Caco-2 (cell line): Measurements from ENCODE around the gene DEFB110. TPM values are rescaled to one million over a fixed set of nuclear protein-coding genes. Genes with fewer than 3 reads are reported as not detected.

Source experiments
- BruUV-seq: library from RNA; stranded (reverse); fragments of 400-500 nt; replicated peaks from 2 replicates; lab custom pipeline; 2021; lab: Mats Ljungman, UMichigan
- CTCF ChIA-PET: fragments of 300-600 bp; sonication (Branson Sonifier 250); formaldehyde crosslinking; loops from one replicate; lab custom pipeline; 2022; ENCODE audit warnings: antibody characterized with exemption; lab: Charles Lee
- POLR2A ChIA-PET: fragments of 300-600 bp; sonication (Branson Sonifier 250); formaldehyde crosslinking; loops from one replicate; lab custom pipeline; 2022; ENCODE audit warnings: antibody characterized with exemption; lab: Charles Lee
- DNase-seq, 2 experiments: peaks; one replicate each; pipeline versions ENCODE4 v3.0.0 to v3.0.0-alpha.2; 2020 to 2022
- H3K27me3 ChIP-seq: replicated peaks from 2 replicates; pipeline ENCODE4 v1.6.0; 2011; ENCODE audit warnings: low read length; ENCODE audit not compliant: control insufficient read depth, insufficient read depth
- H3K36me3 ChIP-seq: 2 replicates; pipeline ENCODE4 v1.5.1; 2011; ENCODE audit warnings: low read length; ENCODE audit not compliant: control insufficient read depth, insufficient read depth
- H3K4me1 ChIP-seq: fragments of 250-450 bp; sonication (Bioruptor Pico); 2 replicates; pipeline ENCODE4 v1.5.1; 2020; ENCODE audit warnings: mild to moderate bottlenecking
- H3K4me3 ChIP-seq: 2 replicates; pipeline ENCODE4 v1.5.1; 2011; ENCODE audit warnings: low read depth, mild to moderate bottlenecking, control low read depth, low read length
- H3K9me3 ChIP-seq: fragments of 250-450 bp; sonication (Bioruptor Pico); 2 replicates; pipeline ENCODE4 v1.5.1; 2020; ENCODE audit warnings: mild to moderate bottlenecking, moderate library complexity
- H3K27ac Mint-ChIP-seq: one replicate; pipeline ENCODE4 v1.8.0; 2022; ENCODE audit warnings: mixed read lengths; ENCODE audit not compliant: unreplicated experiment
- H3K27me3 Mint-ChIP-seq: one replicate; pipeline ENCODE4 v1.8.0; 2022; ENCODE audit warnings: mixed read lengths; ENCODE audit not compliant: insufficient read depth, unreplicated experiment
- H3K36me3 Mint-ChIP-seq: one replicate; pipeline ENCODE4 v1.8.0; 2022; ENCODE audit warnings: mild to moderate bottlenecking, mixed read lengths; ENCODE audit not compliant: insufficient read depth, unreplicated experiment
- H3K4me1 Mint-ChIP-seq: one replicate; pipeline ENCODE4 v1.8.0; 2022; ENCODE audit warnings: low read depth, mixed read lengths; ENCODE audit not compliant: unreplicated experiment
- H3K4me3 Mint-ChIP-seq: one replicate; pipeline ENCODE4 v1.8.0; 2022; ENCODE audit warnings: mild to moderate bottlenecking, moderate library complexity, mixed read lengths; ENCODE audit not compliant: unreplicated experiment
- H3K9me3 Mint-ChIP-seq: one replicate; pipeline ENCODE4 v1.8.0; 2022; ENCODE audit warnings: mixed read lengths; ENCODE audit not compliant: unreplicated experiment
- intact Hi-C: fragments of 100-400 bp; cut with micrococcal nuclease; formaldehyde crosslinking; loops from one replicate; pipeline ENCODE4 v1.10.0; 2022; ENCODE audit not compliant: unreplicated experiment
- total RNA-seq: library from RNA; stranded (reverse); gene quantifications from 2 replicates; pipeline ENCODE4 v1.2.3, GENCODE V29; 2022
- TF ChIP-seq, protein P1 (sequence below), 2 experiments: fragments of 200-600 bp in 1 of 2; IDR thresholded peaks; 1 replicate in 1 of 2; 2 replicates in 1 of 2; pipeline versions ENCODE4 v1.5.1 to v1.8.0; 2011 to 2022; ENCODE audit warnings: antibody characterized with exemption in 1 of 2, control low read depth in 1 of 2, inconsistent platforms in 1 of 2, low read depth in 1 of 2, low read length in 1 of 2, mild to moderate bottlenecking in 1 of 2, moderate library complexity in 1 of 2; ENCODE audit not compliant: insufficient read depth in 1 of 2, severe bottlenecking in 1 of 2, unreplicated experiment in 1 of 2

DEFB110 gene
- total RNA-seq, 1 experiment from 2014 or later: not detected

DNA sequence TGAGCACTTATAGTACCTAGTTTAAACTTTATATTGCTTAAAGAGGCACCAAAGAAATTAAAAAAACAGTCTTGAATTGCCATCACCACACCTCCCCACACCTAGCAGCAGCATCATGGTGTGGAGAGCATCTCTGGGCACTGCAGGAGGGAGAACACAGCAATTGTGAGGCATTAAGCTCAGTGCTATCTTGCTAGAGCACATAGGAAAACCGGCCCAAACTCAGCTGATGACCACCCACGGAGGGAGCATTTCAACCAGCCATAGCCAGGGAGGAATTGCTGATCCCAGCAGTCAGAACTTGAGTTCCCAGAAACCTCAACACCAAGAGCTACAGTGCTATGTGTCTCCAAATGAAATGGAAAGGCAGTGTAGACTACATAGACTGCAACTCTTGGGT is 32.9 kb downstream of the DEFB110 start:
- H3K4me3 Mint-ChIP-seq: no peak overlapping the region
- no peaks in the 10 kb centered on the region for H3K36me3 Mint-ChIP-seq
- H3K27ac Mint-ChIP-seq: no peak overlapping the region
- POLR2A ChIA-PET: no interaction called here
- no peaks in the 10 kb centered on the region for H3K4me1 Mint-ChIP-seq
- no peaks in the 10 kb centered on the region for H3K9me3 Mint-ChIP-seq
- no TSS peak for BruUV-seq
- no peaks in the 10 kb centered on the region for H3K27me3 Mint-ChIP-seq
- Histone ChIP-seq H3K4me1 (no peaks in the 10 kb centered on the region), H3K27me3 (no peaks in the 10 kb centered on the region), H3K9me3 (no peaks in the 10 kb centered on the region), H3K4me3 (no peak overlapping the region), H3K36me3 (no peaks in the 10 kb centered on the region)
- CTCF ChIA-PET: no interaction called here
- intact Hi-C loops: no loop called here
- TF ChIP-seq, protein P1, sequence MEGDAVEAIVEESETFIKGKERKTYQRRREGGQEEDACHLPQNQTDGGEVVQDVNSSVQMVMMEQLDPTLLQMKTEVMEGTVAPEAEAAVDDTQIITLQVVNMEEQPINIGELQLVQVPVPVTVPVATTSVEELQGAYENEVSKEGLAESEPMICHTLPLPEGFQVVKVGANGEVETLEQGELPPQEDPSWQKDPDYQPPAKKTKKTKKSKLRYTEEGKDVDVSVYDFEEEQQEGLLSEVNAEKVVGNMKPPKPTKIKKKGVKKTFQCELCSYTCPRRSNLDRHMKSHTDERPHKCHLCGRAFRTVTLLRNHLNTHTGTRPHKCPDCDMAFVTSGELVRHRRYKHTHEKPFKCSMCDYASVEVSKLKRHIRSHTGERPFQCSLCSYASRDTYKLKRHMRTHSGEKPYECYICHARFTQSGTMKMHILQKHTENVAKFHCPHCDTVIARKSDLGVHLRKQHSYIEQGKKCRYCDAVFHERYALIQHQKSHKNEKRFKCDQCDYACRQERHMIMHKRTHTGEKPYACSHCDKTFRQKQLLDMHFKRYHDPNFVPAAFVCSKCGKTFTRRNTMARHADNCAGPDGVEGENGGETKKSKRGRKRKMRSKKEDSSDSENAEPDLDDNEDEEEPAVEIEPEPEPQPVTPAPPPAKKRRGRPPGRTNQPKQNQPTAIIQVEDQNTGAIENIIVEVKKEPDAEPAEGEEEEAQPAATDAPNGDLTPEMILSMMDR (IDR thresholded peaks at IDR 0.05; ENCODE audit: insufficient read depth in 1 of 2, low read depth in 1 of 2, low read length in 1 of 2, severe bottlenecking in 1 of 2, unreplicated experiment in 1 of 2): no peak
- DNase-seq: no peak

DNA sequence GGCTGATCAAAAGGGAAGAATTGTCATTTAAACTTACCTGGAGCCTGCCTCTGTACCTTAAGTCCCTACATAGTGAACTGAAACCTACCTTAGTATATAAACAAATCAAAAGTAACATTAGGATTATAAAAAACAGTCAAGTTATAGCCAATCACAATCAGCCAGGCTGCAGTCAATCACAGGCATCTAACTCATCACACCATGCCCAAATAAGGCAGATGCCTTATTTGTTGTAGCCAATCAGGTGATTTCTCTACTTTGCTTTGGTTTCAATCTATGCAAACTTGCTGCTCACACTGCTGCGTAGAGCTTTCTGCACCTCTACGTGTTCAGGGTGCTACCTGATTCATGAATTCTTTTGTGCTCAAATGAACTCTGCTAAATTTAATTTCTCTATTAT is 34.0 kb downstream of the DEFB110 start:
- Mint-ChIP-seq H3K4me1 (no peaks in the 10 kb centered on the region), H3K36me3 (no peaks in the 10 kb centered on the region), H3K27me3 (no peaks in the 10 kb centered on the region), H3K27ac (no peak overlapping the region), H3K4me3 (no peak overlapping the region), H3K9me3 (no peaks in the 10 kb centered on the region)
- ChIA-PET CTCF (no interaction called here), POLR2A (no interaction called here)
- Histone ChIP-seq H3K9me3 (no peaks in the 10 kb centered on the region), H3K36me3 (no peaks in the 10 kb centered on the region), H3K4me1 (no peaks in the 10 kb centered on the region), H3K27me3 (no peaks in the 10 kb centered on the region), H3K4me3 (no peak overlapping the region)
- no peak for DNase-seq
- intact Hi-C loops: no loop called here
- BruUV-seq: no TSS peak
- TF ChIP-seq, protein P1 (IDR thresholded peaks at IDR 0.05; ENCODE audit: insufficient read depth in 1 of 2, low read depth in 1 of 2, low read length in 1 of 2, severe bottlenecking in 1 of 2, unreplicated experiment in 1 of 2): no peak

DNA sequence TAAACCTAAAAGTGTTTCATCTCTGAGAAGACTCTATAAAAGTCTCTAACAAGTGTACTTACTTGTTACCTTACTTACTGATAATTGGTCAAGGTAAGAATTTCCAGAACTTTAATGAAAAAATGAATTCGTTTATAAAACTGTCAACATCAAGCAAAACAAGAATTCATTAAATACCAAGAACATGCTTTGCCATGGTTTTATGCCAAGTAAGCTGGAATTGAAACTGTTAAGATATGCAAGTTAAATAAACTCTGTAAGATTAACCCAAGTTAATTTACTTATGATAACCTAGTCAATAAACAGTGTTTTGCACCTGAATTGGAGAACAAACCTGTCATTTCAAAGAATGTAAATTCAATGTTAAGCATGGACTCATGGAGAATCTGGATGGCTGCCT is 35.2 kb downstream of the DEFB110 start:
- H3K36me3 ChIP-seq: no peaks in the 10 kb centered on the region
- intact Hi-C loops: no loop called here
- no peak overlapping the region for H3K4me3 ChIP-seq
- TF ChIP-seq, protein P1 (IDR thresholded peaks at IDR 0.05; ENCODE audit: insufficient read depth in 1 of 2, low read depth in 1 of 2, low read length in 1 of 2, severe bottlenecking in 1 of 2, unreplicated experiment in 1 of 2): no peak
- H3K4me1 ChIP-seq: no peaks in the 10 kb centered on the region
- no peaks in the 10 kb centered on the region for H3K27me3 ChIP-seq
- Mint-ChIP-seq H3K36me3 (no peaks in the 10 kb centered on the region), H3K9me3 (no peaks in the 10 kb centered on the region), H3K27me3 (no peaks in the 10 kb centered on the region), H3K4me3 (no peak overlapping the region), H3K27ac (no peak overlapping the region), H3K4me1 (no peaks in the 10 kb centered on the region)
- DNase-seq: no peak
- BruUV-seq: no TSS peak
- H3K9me3 ChIP-seq: no peaks in the 10 kb centered on the region
- POLR2A ChIA-PET: no interaction called here
- CTCF ChIA-PET: no interaction called here
